ENCODE measurements around the gene CREBRF. TPM values are rescaled to one million over a fixed set of nuclear protein-coding genes. Genes with fewer than 3 reads are reported as not detected.

CREBRF gene
- total and polyA plus RNA-seq, 2 experiments from 2014 or later: 2.0 to 3.5 TPM

GRCh38 chr5:173188280-173188679 is 132.1 kb downstream of the CREBRF start:
- no peaks in the 10 kb centered on the region for H3K36me3 ChIP-seq (ENCODE audit: insufficient read depth)
- no peaks in the 10 kb centered on the region for H4K20me1 ChIP-seq (replicated peaks; ENCODE audit: insufficient read depth)
- no peak for ATAC-seq
- no peak overlapping the region for H3K4me2 ChIP-seq
- H3K4me3 ChIP-seq: no peak overlapping the region
- no peaks in the 10 kb centered on the region for H3F3A ChIP-seq (replicated peaks; ENCODE audit: low read depth)
- no peak for DNase-seq (ENCODE audit: low spot score)
- no peak overlapping the region for H3K27ac ChIP-seq (ENCODE audit: low read depth)
- H3K9me2 ChIP-seq (ENCODE audit: insufficient read depth): no peaks in the 10 kb centered on the region
- no peaks in the 10 kb centered on the region for H3K4me1 ChIP-seq (ENCODE audit: insufficient read depth)
- H3K4me3 Mint-ChIP-seq: no peak overlapping the region
- no peaks in the 10 kb centered on the region for H3K27me3 ChIP-seq (ENCODE audit: insufficient read depth)
- no peaks in the 10 kb centered on the region for H3K4me1 Mint-ChIP-seq
- H3K27ac Mint-ChIP-seq: no peak overlapping the region
- no peaks in the 10 kb centered on the region for H3K36me3 Mint-ChIP-seq (ENCODE audit: low read depth)
- H2AFZ ChIP-seq: no peak overlapping the region
- H3K9me3 Mint-ChIP-seq: no peaks in the 10 kb centered on the region; the same call in 2 of the 3 replicates
- TF ChIP-seq STAT1 (IDR thresholded peaks at IDR 0.05; ENCODE audit: unreplicated experiment): no peak
- TF ChIP-seq JUNB (IDR thresholded peaks at IDR 0.05; ENCODE audit: unreplicated experiment): no peak
- TF ChIP-seq ETS1 (IDR thresholded peaks at IDR 0.05): no peak
- no peak for TF ChIP-seq NANOG (IDR thresholded peaks at IDR 0.05; ENCODE audit: borderline replicate concordance)
- no peak for TF ChIP-seq CTCF (conservative IDR thresholded peaks at IDR 0.05; ENCODE audit: low read depth in 2 of 2)
- TF ChIP-seq ZNF462 (CRISPR knock-in tag; IDR thresholded peaks at IDR 0.05): no peak
- no peak for TF ChIP-seq ZNF114 (CRISPR knock-in tag; IDR thresholded peaks at IDR 0.05)
- TF ChIP-seq POLR2AphosphoS5 (IDR thresholded peaks at IDR 0.05; ENCODE audit: low read depth): no peak
- no peak for TF ChIP-seq ZNF331 (CRISPR knock-in tag; IDR thresholded peaks at IDR 0.05; ENCODE audit: low read depth)
- TF ChIP-seq EZH2phosphoT487 (IDR thresholded peaks at IDR 0.05; ENCODE audit: unreplicated experiment): no peak
- TF ChIP-seq REST (IDR thresholded peaks at IDR 0.05; ENCODE audit: unreplicated experiment): no peak
- no peak for TF ChIP-seq CREB1 (CRISPR knock-in tag; IDR thresholded peaks at IDR 0.05; ENCODE audit: low read depth)
- no peak for TF ChIP-seq EZH2 (IDR thresholded peaks at IDR 0.05; ENCODE audit: low read depth, unreplicated experiment)
- no peaks in the 10 kb centered on the region for H3K79me2 ChIP-seq (replicated peaks; ENCODE audit: insufficient read depth)
- peaks cover 2% of the 10 kb centered on the region for H3K27me3 Mint-ChIP-seq (ENCODE audit: insufficient read depth, low read depth, poor library complexity)
